ENCODE measurements around the gene ADAMTSL4.
"Not testable (repeated sequence)": the region's sequence is repeated elsewhere in the genome, so short reads cannot be mapped to it uniquely, and the experiment has no call there.

The ADAMTSL4 gene

DNA sequence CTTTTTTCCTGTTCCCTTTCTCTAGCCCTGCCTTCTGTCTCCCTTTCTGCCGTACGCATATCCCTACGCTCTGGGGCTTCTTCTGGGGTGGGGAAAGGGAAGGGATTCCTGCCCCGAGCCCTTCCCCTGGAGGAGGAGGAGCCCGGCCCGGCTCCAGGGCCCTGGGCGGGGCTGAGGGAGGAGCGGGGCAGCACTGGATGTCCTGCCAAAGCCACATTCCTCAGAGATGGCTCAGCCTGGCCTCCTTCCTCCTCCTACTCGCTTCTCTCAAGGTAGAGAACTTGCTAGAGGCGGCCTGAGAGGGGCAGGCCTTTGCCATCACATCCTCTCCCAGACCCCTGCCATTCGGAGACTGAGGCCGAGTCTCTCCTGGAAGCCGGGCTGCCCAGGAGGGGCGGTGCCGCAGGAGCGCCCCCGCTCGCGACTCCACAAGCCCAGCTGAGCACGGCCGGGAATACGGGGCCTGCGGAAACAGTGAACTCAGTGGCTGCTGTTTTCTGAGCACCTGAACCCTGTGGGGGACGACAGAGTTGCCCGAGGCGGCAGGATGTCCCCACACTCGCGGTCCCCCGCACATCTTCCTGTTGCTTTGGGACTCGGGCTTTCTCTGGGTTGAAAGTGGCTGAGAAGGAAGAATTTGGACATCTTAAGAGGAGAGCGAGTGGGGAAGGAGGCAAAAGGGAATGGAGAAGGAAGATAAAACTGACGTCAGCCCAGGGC, 12.2 kb downstream of the ADAMTSL4 start:
- peak; percentile 99 for DNase-seq (ENCODE audit: low read depth, low spot score)

DNA sequence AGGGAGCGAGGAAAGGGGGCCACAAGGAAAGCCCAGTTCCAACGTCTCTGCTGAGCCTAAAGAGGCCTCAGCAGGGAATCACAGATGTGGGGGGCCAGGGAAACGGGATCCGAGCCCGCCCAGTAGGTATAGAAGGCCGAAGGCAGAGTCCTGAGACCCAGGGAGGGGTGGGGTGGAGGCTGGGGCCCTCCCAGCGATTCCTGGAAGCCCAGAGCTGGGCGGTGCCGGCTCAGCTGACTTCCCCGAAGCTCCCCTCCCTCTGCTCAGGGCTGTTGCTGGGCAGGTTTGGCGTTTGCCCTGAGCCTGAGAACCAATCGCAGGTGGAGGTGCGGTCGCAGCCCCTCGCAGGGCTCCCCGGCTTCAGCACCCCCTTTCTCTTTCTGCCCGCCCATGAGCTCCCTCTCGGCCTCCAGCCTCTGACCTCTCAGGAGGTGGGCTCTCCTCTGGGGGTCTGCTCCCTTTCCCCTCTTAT, 12.8 kb downstream of the ADAMTSL4 start:
- DNase-seq (ENCODE audit: low read depth, low spot score) = peak; percentile 90

More for the DNA sequence above, 12.2 kb downstream of the ADAMTSL4 start:
- H3K36me3 ChIP-seq (ENCODE audit: insufficient read depth, insufficient read length, low read length) = peaks cover 53% of the 10 kb centered on the region
- H3K4me3 ChIP-seq (ENCODE audit: insufficient read length, low read depth) = peak overlapping the region; percentile 58
- peaks cover 20% of the 10 kb centered on the region for H3K4me1 ChIP-seq (ENCODE audit: insufficient read depth, insufficient read length)
- TF ChIP-seq ZNF274 (IDR thresholded peaks at IDR 0.05; ENCODE audit: low read depth, low read length) (no peak), SUZ12 (IDR thresholded peaks at IDR 0.05; ENCODE audit: extremely low read depth, insufficient read depth, insufficient read length) (no peak), YY1 (IDR thresholded peaks at IDR 0.05; ENCODE audit: insufficient read depth, insufficient read length) (no peak)
- no peaks in the 10 kb centered on the region for H3K27me3 ChIP-seq (ENCODE audit: insufficient read depth, insufficient read length)
- peak overlapping the region; percentile 98 for H3K9ac ChIP-seq (ENCODE audit: insufficient read length, low read depth)
- H3K9me3 ChIP-seq (ENCODE audit: insufficient read depth, low read length) = no peaks in the 10 kb centered on the region

GRCh38 chr1:150562446-150563339, 13.5 kb downstream of the ADAMTSL4 start:
- H3K4me1 ChIP-seq (ENCODE audit: insufficient read depth, insufficient read length) = peaks cover 23% of the 10 kb centered on the region
- H3K27me3 ChIP-seq (ENCODE audit: insufficient read depth, insufficient read length) = no peaks in the 10 kb centered on the region
- TF ChIP-seq SUZ12 (IDR thresholded peaks at IDR 0.05; ENCODE audit: extremely low read depth, insufficient read depth, insufficient read length) (no peak), ZNF274 (IDR thresholded peaks at IDR 0.05; ENCODE audit: low read depth, low read length) (no peak), YY1 (IDR thresholded peaks at IDR 0.05; ENCODE audit: insufficient read depth, insufficient read length) (no peak)
- peaks cover 42% of the 10 kb centered on the region for H3K36me3 ChIP-seq (ENCODE audit: insufficient read depth, insufficient read length, low read length)
- peak overlapping the region; percentile 58 for H3K4me3 ChIP-seq (ENCODE audit: insufficient read length, low read depth)
- H3K9me3 ChIP-seq (ENCODE audit: insufficient read depth, low read length) = no peaks in the 10 kb centered on the region
- peak overlapping the region; percentile 98 for H3K9ac ChIP-seq (ENCODE audit: insufficient read length, low read depth)
- no peak for DNase-seq (ENCODE audit: low read depth, low spot score)

More for the DNA sequence above, 12.8 kb downstream of the ADAMTSL4 start:
- peaks cover 23% of the 10 kb centered on the region for H3K4me1 ChIP-seq (ENCODE audit: insufficient read depth, insufficient read length)
- TF ChIP-seq YY1 (IDR thresholded peaks at IDR 0.05; ENCODE audit: insufficient read depth, insufficient read length) = no peak
- TF ChIP-seq ZNF274 (IDR thresholded peaks at IDR 0.05; ENCODE audit: low read depth, low read length) = no peak
- TF ChIP-seq SUZ12 (IDR thresholded peaks at IDR 0.05; ENCODE audit: extremely low read depth, insufficient read depth, insufficient read length) = no peak
- H3K27me3 ChIP-seq (ENCODE audit: insufficient read depth, insufficient read length) = no peaks in the 10 kb centered on the region
- H3K9me3 ChIP-seq (ENCODE audit: insufficient read depth, low read length) = no peaks in the 10 kb centered on the region
- H3K9ac ChIP-seq (ENCODE audit: insufficient read length, low read depth) = peak overlapping the region; percentile 98
- peaks cover 49% of the 10 kb centered on the region for H3K36me3 ChIP-seq (ENCODE audit: insufficient read depth, insufficient read length, low read length)
- peak overlapping the region; percentile 58 for H3K4me3 ChIP-seq (ENCODE audit: insufficient read length, low read depth)

DNA sequence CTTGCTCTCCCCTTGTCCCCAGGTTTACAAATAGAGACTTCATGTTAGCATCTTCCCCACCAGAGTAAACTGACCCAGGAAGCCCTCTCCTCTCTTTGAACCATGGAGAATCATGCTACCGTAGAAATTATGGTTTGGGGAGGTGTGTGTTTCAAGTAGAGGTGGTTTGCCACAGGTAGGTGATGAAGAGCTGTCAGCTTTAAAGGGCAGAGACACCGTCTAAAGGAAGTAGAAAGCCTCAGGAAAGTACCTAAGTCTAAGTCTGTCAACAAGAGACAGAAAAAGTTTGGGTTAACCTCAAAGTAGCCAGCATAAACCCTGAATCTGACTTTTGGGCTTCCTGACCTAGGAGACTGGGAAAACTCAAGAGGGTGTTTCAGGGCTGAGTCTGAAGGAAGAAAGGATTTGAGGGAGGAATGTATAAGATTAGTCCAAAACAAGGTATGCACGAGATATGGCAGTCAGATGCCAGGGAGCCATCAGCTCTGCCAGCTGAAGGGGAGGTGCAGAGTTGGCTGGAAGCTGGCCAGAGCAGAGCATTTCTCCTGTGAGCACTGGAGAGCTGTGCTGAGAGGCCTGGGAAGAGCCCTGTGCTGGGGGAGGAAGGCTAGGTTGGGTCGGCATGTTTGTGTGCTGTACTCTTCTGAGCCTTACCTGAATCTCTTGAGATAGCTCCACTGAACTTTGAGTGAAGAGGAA, 14.3 kb downstream of the ADAMTSL4 start:
- peak overlapping the region; percentile 98 for H3K9ac ChIP-seq (ENCODE audit: insufficient read length, low read depth)

DNA sequence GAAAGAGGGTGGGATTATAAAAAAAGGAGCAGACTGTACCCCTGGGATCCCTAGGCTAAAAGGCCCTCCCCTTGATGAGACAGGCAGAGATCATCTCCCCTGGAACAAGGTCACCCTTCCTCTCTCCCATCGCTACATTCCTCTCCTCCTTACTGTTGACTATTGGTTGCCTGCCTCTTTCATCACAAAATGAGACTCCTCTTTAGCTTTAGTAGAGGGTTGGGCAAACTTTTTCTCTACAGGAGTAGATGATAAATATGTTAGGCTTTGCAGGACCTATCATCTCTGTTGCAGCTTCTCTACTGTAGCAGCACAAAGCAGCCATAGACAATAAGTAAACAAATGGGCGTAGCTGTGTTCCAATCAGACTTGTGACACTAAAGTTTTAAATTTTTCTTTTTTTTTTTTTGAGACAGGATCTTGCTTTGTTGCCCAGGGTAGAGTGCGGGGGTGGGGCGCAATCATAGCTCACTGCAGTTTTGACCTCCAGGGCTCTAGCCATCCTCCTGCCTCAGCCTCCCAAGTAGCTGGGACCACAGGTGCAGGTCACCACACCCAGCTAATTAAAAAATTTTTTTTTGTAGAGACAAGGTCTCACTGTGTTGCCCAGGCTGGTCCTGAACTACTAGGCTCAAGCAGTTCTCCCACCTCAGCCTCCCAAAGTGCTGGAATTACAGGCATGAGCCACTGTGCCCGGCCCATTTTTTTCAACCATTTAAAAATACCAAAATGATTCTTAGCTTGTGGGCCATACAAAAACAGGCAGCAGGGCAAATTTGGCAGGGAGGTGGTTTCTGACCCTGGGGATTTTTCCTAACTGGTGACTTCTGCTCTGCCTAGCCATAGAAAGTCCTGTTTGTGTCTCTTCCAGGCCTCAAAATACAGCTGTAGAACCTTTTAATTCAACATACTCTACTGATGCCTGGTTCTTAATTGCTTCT, 15.1 kb downstream of the ADAMTSL4 start:
- Histone ChIP-seq H3K9me3 (ENCODE audit: insufficient read depth, low read length) (no peaks in the 10 kb centered on the region), H3K4me3 (ENCODE audit: insufficient read length, low read depth) (no peak overlapping the region), H3K4me1 (ENCODE audit: insufficient read depth, insufficient read length) (peaks cover 23% of the 10 kb centered on the region), H3K9ac (ENCODE audit: insufficient read length, low read depth) (peak overlapping the region; percentile 35), H3K27me3 (ENCODE audit: insufficient read depth, insufficient read length) (no peaks in the 10 kb centered on the region), H3K36me3 (ENCODE audit: insufficient read depth, insufficient read length, low read length) (peaks cover 26% of the 10 kb centered on the region)
- DNase-seq (ENCODE audit: low read depth, low spot score) = no peak
- TF ChIP-seq SUZ12 (IDR thresholded peaks at IDR 0.05; ENCODE audit: extremely low read depth, insufficient read depth, insufficient read length) (no peak), ZNF274 (IDR thresholded peaks at IDR 0.05; ENCODE audit: low read depth, low read length) (no peak), YY1 (IDR thresholded peaks at IDR 0.05; ENCODE audit: insufficient read depth, insufficient read length) (no peak)

More for the DNA sequence above, 14.3 kb downstream of the ADAMTSL4 start:
- H3K4me3 ChIP-seq (ENCODE audit: insufficient read length, low read depth) = no peak overlapping the region
- DNase-seq (ENCODE audit: low read depth, low spot score) = no peak
- H3K27me3 ChIP-seq (ENCODE audit: insufficient read depth, insufficient read length) = no peaks in the 10 kb centered on the region
- H3K9me3 ChIP-seq (ENCODE audit: insufficient read depth, low read length) = no peaks in the 10 kb centered on the region
- peaks cover 23% of the 10 kb centered on the region for H3K4me1 ChIP-seq (ENCODE audit: insufficient read depth, insufficient read length)
- TF ChIP-seq SUZ12 (IDR thresholded peaks at IDR 0.05; ENCODE audit: extremely low read depth, insufficient read depth, insufficient read length) = no peak
- no peak for TF ChIP-seq ZNF274 (IDR thresholded peaks at IDR 0.05; ENCODE audit: low read depth, low read length)
- no peak for TF ChIP-seq YY1 (IDR thresholded peaks at IDR 0.05; ENCODE audit: insufficient read depth, insufficient read length)
- H3K36me3 ChIP-seq (ENCODE audit: insufficient read depth, insufficient read length, low read length) = peaks cover 34% of the 10 kb centered on the region

- not testable (repeated sequence) for DNase-seq (ENCODE audit: low read depth, low spot score); H3K9ac ChIP-seq (ENCODE audit: insufficient read length, low read depth); H3K4me3 ChIP-seq (ENCODE audit: insufficient read length, low read depth); H3K27me3 ChIP-seq (ENCODE audit: insufficient read depth, insufficient read length); H3K9me3 ChIP-seq (ENCODE audit: insufficient read depth, low read length)
- peaks cover 26% of the 10 kb centered on the region for H3K4me1 ChIP-seq (ENCODE audit: insufficient read depth, insufficient read length)
- peaks cover 15% of the 10 kb centered on the region for H3K36me3 ChIP-seq (ENCODE audit: insufficient read depth, insufficient read length, low read length)
Observed at GRCh38 chr1:150565240-150565991, 16.2 kb downstream of the ADAMTSL4 start.

Data from NT2/D1 (cell line).